TTC549 (cell line): ENCODE measurements around the gene ABCC10.
A peak's percentile ranks its signal among the peaks of the same experiment; 100 is the strongest.
"Not testable (repeated sequence)": the region's sequence is repeated elsewhere in the genome, so short reads cannot be mapped to it uniquely, and the experiment has no call there.

Experiments used
- FAIRE-seq: peaks from 2 replicates; lab custom pipeline; 2012; peaks lifted over from hg19 to GRCh38; lab: Jason Lieb, UNC

ABCC10 gene, protein sequence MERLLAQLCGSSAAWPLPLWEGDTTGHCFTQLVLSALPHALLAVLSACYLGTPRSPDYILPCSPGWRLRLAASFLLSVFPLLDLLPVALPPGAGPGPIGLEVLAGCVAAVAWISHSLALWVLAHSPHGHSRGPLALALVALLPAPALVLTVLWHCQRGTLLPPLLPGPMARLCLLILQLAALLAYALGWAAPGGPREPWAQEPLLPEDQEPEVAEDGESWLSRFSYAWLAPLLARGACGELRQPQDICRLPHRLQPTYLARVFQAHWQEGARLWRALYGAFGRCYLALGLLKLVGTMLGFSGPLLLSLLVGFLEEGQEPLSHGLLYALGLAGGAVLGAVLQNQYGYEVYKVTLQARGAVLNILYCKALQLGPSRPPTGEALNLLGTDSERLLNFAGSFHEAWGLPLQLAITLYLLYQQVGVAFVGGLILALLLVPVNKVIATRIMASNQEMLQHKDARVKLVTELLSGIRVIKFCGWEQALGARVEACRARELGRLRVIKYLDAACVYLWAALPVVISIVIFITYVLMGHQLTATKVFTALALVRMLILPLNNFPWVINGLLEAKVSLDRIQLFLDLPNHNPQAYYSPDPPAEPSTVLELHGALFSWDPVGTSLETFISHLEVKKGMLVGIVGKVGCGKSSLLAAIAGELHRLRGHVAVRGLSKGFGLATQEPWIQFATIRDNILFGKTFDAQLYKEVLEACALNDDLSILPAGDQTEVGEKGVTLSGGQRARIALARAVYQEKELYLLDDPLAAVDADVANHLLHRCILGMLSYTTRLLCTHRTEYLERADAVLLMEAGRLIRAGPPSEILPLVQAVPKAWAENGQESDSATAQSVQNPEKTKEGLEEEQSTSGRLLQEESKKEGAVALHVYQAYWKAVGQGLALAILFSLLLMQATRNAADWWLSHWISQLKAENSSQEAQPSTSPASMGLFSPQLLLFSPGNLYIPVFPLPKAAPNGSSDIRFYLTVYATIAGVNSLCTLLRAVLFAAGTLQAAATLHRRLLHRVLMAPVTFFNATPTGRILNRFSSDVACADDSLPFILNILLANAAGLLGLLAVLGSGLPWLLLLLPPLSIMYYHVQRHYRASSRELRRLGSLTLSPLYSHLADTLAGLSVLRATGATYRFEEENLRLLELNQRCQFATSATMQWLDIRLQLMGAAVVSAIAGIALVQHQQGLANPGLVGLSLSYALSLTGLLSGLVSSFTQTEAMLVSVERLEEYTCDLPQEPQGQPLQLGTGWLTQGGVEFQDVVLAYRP (N-terminal part only)

DNA sequence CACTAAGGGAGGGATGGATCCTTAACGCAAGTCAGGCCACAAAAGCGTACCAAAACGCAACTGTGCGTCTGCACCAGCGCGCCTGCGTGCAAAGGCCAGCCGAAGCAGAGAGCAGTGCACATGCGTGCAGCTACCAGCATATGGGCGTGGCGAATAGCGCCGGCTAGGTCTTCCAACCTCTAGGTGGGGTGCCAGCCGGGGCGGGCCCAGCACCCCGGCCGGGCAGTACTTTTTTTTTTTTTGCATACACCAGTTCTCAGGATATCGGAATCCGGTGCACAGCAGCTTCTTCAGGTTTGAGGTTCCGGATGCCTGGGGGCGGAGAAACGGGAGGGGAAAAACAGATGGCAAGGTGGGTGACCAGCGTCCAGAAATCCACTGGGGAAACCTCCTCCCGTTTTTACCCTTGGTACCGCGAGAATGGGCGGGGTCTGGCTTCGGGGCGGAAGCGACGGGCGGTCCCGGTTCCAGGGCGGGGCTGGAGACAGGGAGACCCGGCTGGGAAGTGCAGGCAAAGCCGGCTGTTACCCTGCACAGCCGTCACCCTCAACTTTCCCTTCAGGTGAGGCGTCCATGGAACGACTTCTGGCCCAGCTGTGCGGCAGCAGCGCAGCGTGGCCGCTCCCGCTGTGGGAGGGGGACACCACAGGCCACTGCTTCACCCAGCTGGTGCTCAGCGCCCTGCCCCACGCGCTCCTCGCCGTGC lies at the start of gene ABCC10:
Gene ABCC10 (plus strand): TSS at position 136 of the 706 bp plus-strand sequence. CDS start 438 bp downstream, at position 574.
- peak; percentile 11 for FAIRE-seq

DNA sequence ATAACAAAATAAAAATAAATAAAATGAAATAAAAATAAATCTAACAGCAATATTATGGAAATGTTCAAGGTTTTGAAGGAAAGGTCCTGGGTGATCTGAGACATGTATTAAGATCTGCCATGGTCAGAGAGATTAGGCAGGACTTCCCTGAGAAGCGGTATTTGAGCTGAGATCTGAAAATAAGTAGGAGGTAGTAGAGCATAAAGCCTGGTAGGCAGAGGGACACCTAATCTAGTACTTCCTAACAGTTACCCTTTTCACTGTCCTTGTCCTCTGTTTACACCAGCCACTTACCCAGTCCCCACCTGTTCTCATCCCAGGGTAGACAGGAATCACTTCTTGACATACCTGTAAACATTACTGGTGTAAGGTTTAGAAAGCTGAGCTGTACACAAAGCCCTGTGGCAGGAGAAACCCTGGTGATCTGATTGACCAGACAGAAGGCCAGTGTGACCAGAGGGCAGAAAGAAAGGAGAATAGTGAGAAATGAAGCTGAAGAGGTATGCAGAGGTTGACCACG lies 49.6 kb upstream of the ABCC10 start:
- FAIRE-seq: no peak

DNA sequence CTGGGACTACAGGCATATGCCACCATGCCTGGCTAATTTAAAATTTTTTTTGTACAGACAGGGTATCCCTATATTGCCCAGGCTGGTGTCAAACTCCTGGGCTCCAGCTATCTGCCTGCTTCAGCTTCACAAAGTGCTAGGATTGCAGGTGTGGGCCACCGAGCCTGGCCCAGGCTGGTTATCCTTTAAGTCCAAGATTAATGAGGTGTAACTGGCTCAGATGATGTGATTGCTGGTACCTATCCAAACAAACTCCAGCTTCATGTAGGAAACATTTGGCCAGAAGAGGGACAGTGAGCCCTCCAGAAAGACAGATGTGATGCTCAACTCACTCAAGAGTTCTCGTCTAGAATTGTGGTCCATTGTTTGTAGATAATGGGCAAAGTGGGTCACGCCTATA lies 48.7 kb upstream of the ABCC10 start:
- FAIRE-seq: no peak

DNA sequence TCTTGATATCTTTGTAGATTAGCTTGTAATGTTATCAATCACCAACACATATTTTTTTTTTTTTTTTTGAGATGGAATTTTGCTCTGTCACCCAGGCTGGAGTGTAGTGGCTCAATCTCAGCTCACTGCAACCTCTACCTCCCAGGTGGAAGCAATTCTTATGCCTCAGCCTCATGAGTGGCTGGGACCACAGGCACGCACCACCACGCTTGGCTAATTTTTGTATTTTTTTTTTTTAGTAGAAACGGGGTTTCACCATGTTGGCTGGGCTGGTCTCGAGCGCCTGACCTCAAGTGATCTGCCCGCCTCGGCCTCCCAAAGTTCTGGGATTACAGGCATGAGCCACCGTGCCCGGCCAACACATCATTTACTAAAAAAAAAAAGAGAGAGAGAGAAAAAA lies 46.5 kb upstream of the ABCC10 start:
- not testable (repeated sequence) for FAIRE-seq

DNA sequence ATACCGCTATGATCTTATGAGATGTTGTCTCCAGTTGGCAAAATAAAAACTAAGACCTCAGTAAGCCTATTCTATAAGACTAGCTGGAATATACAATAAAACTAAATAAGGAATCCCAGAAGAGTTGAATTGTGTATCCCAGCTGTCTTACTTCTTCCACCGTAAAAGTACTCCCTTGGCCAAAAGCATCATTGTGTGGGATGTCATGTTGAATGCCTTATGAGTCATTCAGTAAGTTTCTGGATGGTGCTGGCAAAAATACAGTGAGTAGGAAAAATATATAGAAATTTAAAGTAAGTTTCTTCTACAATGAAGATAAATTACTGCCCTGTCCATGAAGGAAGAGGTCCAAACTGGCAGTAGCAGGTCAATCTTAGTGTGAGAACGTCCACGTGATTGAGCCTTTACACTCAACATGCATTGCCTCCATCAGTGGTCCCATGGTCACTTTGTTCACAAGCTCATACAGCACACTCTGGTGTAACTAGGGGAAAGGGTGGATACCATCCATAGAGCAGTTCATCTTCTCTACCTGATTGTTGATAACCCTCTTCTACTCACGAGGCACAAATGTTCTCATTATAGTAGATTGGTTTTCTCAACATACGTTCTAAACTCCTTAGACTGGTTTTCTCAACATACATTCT lies 44.2 kb upstream of the ABCC10 start:
- FAIRE-seq: no peak

DNA sequence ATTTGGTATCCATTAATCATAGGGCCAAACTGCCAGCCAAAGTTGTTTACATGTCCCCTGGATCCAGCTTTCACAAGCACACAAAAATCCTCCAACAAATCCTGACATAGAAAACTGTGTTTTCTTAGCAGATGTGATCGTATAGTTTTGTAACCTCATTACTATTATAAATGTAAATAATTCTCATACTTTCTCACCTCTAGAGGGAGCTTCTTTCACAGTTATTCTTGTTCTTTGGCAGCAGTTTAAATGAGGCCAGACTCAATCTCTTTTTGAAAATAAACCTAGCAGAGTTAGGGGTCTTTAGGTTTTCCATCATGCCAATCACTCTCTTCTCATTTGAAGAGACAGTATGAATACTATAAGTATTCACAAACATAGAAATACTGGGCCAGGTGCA lies 40.8 kb upstream of the ABCC10 start:
- FAIRE-seq: peak; percentile 64

DNA sequence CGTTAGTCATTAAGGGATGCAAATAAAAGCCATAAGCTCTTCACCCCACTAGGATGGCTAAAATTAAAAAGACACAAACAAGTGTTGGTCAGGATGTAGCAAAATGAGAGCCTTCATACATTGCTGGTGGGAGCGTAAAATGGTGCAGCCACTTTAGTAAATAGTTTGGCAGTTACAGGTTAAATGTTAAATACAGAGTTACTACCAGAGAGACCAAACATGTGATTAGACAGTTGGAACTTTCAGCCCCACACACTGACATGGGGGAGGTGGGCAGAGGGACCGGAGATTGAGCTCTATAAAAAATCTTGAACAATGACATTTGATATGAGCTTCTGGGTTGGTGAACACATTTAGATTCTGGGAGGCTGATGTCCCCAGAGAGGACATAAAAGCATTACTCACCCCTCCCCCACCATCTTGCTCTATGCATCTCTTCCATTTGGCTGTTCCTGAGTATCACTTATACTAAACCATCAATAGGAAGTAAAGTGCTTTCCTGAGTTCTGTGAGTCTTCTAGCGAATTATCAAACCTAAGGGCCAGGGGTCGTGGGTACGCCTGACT lies 37.5 kb upstream of the ABCC10 start:
- no peak for FAIRE-seq

DNA sequence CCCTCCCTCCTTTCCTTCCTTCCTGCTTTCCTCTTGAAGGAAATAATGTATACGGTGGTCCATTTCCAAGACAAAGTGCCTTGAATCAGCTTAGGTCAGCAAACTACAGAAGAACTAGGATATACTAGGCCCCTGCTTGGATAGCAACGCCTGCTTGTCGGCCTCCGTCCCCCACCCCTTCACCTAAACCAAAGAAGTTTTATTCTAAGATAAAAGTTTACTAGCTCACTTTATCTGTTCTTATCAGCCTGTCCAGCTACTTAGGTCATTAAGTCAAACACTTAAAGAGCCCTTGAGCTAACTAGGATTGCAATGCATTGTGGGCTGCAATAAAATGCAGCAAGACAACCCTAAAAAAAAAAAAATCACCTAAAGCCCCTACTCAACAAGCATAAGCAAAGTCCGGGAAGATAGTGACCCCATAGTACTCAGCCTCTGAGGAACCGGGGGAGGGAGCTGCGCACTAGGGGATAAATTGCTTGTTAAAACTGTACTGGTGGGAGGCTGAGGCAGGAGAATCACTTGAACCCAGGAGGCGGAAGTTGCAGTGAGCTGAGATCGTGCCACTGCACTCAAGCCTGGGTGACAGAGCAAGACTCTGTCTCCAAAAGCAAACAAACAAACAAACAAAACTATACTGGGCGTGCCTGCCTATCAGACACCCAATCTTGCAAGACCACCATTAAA lies 36.4 kb upstream of the ABCC10 start:
- not testable (repeated sequence) for FAIRE-seq

DNA sequence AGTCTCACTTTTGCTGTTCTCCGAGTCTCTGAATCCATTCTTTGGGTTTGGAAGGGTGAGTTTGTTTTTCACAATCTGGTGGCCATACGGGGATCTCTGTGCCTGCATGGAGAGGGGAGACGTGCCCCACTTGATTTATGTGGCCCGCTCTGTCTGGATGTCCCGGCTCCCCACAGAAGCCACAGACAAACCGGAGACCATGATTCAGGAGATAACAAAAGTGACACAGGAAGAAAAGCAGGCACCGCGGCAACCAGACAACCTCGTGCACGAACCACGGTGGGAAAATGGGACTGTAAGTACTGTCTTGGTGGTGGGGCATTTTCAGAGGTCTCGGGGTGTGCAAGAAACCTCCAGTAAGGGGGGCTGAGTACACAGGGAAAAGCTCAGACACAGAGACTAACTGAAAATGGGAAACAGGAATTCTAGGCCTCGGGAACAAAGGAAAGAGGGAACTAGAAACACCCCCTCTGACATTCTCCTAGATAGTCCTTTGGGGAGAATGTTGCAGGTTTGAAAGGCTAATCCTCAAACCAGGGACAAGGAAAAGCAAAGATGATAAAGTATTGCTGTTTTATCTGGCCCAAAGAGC lies 35.8 kb upstream of the ABCC10 start:
- no peak for FAIRE-seq

DNA sequence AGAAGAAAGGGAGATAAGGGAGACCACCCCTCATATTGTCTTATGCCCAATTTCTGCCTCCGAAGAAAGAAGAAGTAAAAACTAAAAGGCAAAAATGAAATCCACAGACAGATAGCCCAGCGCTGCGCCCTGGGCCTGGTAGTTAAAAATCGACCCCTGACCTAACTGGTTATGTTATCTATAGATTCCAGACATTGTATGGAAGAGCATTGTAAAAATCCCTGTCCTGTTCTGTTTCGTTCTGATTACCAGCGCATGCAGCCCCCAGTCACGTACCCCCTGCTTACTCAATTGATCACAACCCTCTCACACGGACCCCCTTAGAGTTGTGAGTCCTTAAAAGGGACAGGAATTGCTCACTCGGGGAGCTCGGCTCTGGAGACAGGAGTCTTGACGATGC lies 34.2 kb upstream of the ABCC10 start:
- FAIRE-seq: not testable (repeated sequence)

DNA sequence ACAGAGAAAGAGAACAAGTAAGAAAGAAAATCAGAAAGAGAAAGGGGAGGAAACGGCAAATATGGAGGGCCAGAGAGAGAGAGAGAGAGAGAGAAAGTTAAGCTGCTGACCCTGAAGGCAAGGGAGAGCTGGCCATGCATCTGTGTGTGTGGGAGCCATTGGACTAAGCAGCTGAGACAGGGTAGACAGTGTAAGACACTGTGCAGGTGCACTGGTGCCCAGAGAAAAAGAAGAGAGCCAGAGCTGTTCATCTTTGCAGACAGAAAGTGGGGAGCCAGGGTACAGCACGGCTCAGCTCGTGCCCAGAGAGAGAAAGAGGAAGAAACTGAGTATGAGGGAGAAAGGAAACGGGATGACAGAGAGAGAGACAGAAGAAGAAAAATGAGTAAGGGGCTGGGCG lies 33.7 kb upstream of the ABCC10 start:
- FAIRE-seq: no peak

DNA sequence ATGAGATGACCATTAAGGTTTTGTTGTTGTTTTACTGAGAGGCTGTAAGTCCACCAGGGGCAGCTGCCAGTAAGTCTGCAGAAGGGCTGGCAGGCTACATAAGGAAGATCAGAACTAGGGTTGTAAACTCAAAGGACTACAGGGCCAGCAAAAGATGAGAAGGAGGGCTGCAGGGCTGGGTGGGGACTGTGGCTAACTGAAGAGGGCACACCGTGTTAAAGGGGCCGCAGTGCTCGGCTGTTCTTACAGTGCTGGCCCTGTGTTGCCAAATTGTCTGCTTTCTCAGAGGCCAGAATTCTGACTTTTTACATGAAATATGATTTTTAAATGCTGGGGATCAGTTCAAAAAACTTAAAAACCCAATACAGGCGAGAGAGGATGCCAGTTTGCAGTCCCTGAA lies 32.4 kb upstream of the ABCC10 start:
- FAIRE-seq: no peak

DNA sequence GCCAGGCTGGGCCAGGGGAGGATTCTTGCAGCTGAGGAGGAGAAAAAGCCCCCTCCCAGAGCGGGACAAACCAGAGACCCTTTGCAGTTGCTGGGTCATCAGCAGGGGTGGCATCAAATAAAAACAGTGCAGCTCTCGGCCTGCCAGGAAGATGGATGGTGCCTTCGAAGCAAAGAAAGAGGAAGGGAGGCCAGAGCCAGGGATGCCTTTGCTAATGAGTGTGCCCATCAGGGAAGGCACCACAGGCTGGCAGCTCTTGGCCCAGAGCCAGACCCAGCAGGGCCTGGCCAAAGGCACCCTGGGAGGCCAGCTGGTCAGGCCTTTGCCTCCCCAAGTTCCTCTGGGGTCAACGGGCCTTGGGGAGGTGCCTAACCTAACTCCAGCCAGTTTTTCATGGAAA lies 31.6 kb upstream of the ABCC10 start:
- no peak for FAIRE-seq

DNA sequence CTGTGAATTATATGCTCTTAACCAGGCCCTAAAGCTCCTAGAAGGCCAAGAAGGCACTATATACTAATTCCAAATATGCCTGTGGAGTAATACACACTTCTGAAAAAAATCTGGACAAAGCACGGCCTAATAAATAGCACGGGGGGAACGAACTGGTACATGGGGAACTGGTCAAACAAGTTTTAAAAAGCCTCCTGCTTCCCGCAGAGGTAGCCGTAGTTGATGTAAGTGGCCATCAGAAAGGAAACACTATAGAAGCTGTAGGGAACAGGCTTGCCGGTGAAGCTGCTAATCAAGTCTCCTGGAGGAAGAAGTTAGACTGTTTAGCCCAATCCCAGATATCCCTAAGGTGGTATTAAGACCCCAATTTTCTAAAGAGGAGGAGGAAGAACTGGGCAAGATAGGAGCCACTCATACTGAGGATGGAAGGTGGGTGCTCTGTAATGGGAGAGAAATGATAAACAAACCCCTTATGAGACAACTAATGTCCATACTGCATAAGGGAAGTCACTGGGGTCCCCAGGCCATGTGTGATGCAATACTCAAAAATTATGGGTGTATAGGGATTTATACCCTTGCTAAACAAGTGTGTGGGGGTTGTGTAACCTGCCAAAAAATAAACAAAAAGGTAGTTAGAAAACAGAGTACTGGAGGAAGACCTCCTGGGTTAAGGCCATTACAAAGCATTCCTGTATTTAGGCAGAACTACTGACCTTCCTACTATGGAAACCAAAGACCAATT lies 30.8 kb upstream of the ABCC10 start:
- no peak for FAIRE-seq

DNA sequence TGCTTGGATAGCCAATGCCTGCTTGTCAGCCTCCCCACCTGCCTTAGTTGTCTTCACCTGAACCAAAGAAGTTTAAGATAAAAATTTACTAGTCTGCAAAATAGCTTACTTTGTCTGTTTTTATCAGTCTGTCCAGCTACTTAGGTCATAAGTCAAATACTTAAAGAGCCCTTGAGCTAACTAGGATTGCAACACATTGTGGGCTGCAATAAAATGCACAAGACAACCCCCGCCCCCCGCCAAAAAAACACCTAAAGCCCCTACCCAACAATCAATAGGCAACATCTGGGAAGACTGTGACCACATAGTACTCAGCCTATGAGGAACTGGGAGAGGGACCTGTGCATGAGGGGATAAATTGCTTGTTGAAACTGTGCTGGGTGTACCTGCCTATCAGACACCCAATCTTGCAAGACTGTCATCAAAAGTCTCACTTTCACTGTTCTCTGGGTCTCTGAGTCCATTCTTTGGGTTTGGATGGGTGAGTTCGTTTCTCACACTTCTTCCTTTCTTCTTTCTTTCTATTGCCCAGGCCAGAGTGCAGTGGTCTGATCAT lies 27.3 kb upstream of the ABCC10 start:
- FAIRE-seq: no peak

DNA sequence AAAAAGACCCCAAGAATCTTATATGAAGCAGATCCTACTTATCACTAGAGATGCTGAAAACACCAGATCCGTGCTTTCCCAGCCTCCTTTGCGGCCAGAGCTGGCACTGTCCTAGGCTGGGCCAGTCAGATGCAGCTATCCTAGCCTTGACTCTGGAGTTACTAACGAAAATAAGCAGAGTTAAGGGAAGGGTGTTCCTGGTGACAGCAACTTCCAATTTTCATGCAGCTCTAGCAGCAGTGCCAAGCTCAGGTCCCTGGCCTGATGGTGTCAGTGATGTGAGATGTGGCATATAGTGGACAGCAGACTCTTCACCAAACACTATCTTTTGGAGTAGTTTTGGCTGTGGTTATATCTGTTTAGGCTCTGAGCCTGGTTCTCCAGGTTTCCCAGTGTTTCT lies 25.6 kb upstream of the ABCC10 start:
- FAIRE-seq: no peak

DNA sequence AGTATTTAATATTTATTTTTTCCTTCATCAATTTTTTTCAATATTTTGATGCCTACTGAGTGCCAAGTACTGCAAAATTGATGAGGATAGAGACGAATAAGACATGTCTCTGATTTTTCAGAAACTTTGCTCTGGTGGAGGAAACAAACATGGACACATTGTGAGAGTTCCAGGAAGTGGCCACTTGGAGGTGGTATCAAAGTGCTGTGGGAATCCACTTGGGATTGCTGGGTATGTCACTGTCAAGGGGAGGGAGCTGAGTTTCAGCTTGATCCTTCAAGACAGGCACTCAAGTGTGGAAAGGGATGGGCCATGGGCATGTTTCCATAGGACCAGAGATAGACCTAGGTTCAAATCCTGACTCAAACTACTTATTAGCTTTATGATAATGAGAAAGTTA lies 24.5 kb upstream of the ABCC10 start:
- FAIRE-seq: no peak

DNA sequence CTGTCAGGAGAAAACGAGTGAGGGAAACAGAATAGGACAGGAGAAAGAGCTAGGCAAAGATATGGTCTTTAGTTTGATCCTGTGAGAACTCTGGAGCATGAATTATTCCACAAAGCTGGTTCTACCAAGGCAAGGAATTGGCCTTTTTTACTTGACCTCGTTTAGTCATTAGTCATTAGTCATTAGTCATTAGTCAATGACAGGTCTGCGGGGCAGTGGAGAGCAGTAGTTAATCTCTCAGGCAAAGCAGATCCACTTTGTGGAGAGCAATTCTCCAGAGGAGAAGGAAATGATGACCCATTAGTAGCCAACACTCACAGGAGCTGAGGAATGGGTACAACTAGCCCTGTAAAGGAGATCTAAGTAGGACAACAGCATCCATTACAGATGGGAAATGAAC lies 22.0 kb upstream of the ABCC10 start:
- FAIRE-seq: no peak

DNA sequence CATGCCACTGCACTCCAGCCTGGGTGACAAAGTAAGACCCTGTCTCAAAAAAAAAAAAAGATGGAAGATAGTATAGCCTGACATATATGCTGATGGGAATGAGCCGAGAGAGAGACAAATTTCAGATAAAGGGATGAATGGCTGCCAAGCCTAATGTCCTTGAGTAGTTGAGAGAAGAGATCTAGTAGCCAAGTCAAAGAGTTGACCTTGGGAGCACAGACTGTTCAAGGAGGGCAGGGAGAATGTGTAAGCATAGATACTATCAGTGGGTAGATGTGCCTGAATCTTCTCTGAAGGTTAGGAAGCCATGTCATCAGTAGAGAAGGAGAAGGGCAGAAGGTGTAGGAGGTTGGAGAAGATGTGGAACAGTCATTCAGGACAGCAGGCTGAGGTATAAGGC lies 20.0 kb upstream of the ABCC10 start:
- no peak for FAIRE-seq
